Naive B cell (primary cell): Measurements from ENCODE around the gene ANKDD1A. TPM values are rescaled to one million over a fixed set of nuclear protein-coding genes. Genes with fewer than 3 reads are reported as not detected.

Source experiments
- ATAC-seq, 2 donors: fragments of 150-1000 bp; cut with Tn5 transposase; 2 replicates each; pipeline ENCODE4 v1.10.0; 2021; ENCODE audit warnings: low read depth in 2 of 2, mild to moderate bottlenecking in 2 of 2, moderate library complexity in 2 of 2
- DNase-seq: peaks from one replicate; pipeline ENCODE4 v3.0.0; 2022
- H3K27ac Mint-ChIP-seq, 6 donors: one replicate each; pipeline ENCODE4 v1.8.0; 2020 to 2022; ENCODE audit warnings: mild to moderate bottlenecking in 6 of 6, mixed read lengths in 6 of 6, moderate library complexity in 5 of 6, inconsistent platforms in 2 of 6
- H3K27me3 Mint-ChIP-seq, 3 donors: one replicate each; pipeline ENCODE4 v1.8.0; 2021 to 2022; ENCODE audit warnings: mixed read lengths in 3 of 3, mild to moderate bottlenecking in 1 of 3
- H3K36me3 Mint-ChIP-seq, 2 donors: one replicate each; pipeline ENCODE4 v1.8.0; 2020 to 2022; ENCODE audit warnings: mixed read lengths in 2 of 2, inconsistent platforms in 1 of 2, mild to moderate bottlenecking in 1 of 2
- H3K4me1 Mint-ChIP-seq, 3 donors: one replicate each; pipeline ENCODE4 v1.8.0; 2020 to 2022; ENCODE audit warnings: mixed read lengths in 3 of 3, inconsistent platforms in 1 of 3, mild to moderate bottlenecking in 1 of 3, moderate library complexity in 1 of 3
- H3K4me3 Mint-ChIP-seq, 8 donors: one replicate each; pipeline ENCODE4 v1.8.0; 2020 to 2022; ENCODE audit warnings: mild to moderate bottlenecking in 8 of 8, mixed read lengths in 8 of 8, moderate library complexity in 8 of 8, inconsistent platforms in 2 of 8
- H3K9me3 Mint-ChIP-seq, 7 donors: one replicate each; pipeline ENCODE4 v1.8.0; 2020 to 2022; ENCODE audit warnings: mixed read lengths in 7 of 7, mild to moderate bottlenecking in 5 of 7, inconsistent platforms in 2 of 7, moderate library complexity in 1 of 7
- polyA plus RNA-seq, 6 donors: library from polyadenylated mRNA; unstranded; fragments of 300-500 nt; fragmentation: Illumina TruSeq; gene quantifications; one replicate each; pipeline ENCODE4 v1.2.3, GENCODE V29; 2021; ENCODE audit warnings: low read depth in 6 of 6

Gene ANKDD1A
- polyA plus RNA-seq, 6 donors from 2014 or later: 0.14 to 3.3 (median 1.3) TPM; not detected in 1

- Mint-ChIP-seq H3K4me1 (peaks cover 17 to 54% (median 46%) of the 10 kb centered on the region in 3 donors), H3K27ac (peak overlapping the region in 2 of 6 donors; percentile 44 to 73)
These were observed 10.6 kb upstream of the ANKDD1A start for GRCh38 chr15:64901141-64901540.

DNA sequence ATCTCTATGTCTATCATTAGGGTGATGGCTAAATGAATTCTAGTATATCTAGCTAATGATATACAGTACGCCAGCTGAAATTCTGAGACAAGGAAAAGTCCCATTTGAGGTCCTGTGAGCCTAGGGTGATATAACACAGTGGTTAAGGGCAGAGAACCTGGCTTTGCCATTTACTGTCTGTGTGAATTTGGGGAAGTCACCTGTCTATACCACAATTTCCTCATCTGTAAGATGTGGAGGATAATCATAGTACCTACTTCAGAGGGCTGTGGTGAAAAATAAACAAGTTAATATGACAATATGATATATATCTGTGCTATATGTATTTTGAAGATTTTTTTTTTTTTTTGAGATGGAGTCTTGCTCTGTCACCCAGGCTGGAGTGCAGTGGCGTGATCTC, 9.8 kb upstream of the ANKDD1A start:
- H3K4me3 Mint-ChIP-seq: peak overlapping the region in 1 of 8 donors; percentile 44
- peak; percentile 83 for ATAC-seq
- peaks cover 0 to 7% of the 10 kb centered on the region in 2 donors for H3K36me3 Mint-ChIP-seq
- H3K27me3 Mint-ChIP-seq: no peaks in the 10 kb centered on the region
- peaks cover 0 to 7% (median 5%) of the 10 kb centered on the region in 7 donors for H3K9me3 Mint-ChIP-seq
- peaks cover 17 to 46% (median 38%) of the 10 kb centered on the region in 3 donors for H3K4me1 Mint-ChIP-seq
- H3K27ac Mint-ChIP-seq: no peak overlapping the region
- no peak for DNase-seq

More at GRCh38 chr15:64901141-64901540, 10.6 kb upstream of the ANKDD1A start:
- Mint-ChIP-seq H3K27me3 (no peaks in the 10 kb centered on the region), H3K4me3 (no peak overlapping the region), H3K9me3 (peaks cover 0 to 7% (median 5%) of the 10 kb centered on the region in 7 donors), H3K36me3 (peaks cover 0 to 7% of the 10 kb centered on the region in 2 donors)
- DNase-seq (no peak), ATAC-seq (no peak)

- peak overlapping the region in 2 of 6 donors; percentile 31 to 72 for H3K27ac Mint-ChIP-seq
- no peak overlapping the region for H3K4me3 Mint-ChIP-seq
- peaks cover 0 to 7% of the 10 kb centered on the region in 2 donors for H3K36me3 Mint-ChIP-seq
- peaks cover 0 to 7% (median 5%) of the 10 kb centered on the region in 7 donors for H3K9me3 Mint-ChIP-seq
- DNase-seq: no peak
- ATAC-seq: no peak
- peaks cover 15 to 43% (median 32%) of the 10 kb centered on the region in 3 donors for H3K4me1 Mint-ChIP-seq
- H3K27me3 Mint-ChIP-seq: no peaks in the 10 kb centered on the region
These were observed 8.8 kb upstream of the ANKDD1A start for GRCh38 chr15:64902863-64903262.

GRCh38 chr15:64903326-64903950, 8.3 kb upstream of the ANKDD1A start:
- peaks cover 0 to 7% of the 10 kb centered on the region in 2 donors for H3K36me3 Mint-ChIP-seq

DNA sequence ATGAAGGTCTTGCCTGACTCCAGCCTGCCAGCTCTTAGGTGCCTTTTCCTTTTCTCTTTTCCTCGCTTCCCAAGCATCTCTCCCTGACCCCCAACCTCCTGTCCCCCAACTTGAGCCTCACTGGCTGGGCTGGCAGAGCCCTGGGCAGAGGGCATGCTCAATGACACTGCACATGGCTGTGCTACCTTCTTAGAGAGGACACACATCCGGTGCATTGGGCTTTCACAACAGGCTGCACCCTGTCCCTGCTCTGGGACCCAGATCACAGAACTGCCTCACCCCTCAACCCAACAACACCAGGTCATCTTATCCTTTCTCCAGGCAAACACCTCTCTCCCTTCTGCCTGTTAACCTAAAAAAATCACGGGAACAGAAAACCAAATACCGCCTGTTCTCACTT, 7.5 kb upstream of the ANKDD1A start:
- H3K36me3 Mint-ChIP-seq: peaks cover 0 to 7% of the 10 kb centered on the region in 2 donors
- peaks cover 0 to 7% (median 5%) of the 10 kb centered on the region in 7 donors for H3K9me3 Mint-ChIP-seq
- DNase-seq (no peak), ATAC-seq (no peak)
- no peak overlapping the region for H3K27ac Mint-ChIP-seq
- H3K27me3 Mint-ChIP-seq: peaks cover 7 to 9% (median 8%) of the 10 kb centered on the region in 3 donors
- H3K4me1 Mint-ChIP-seq: peaks cover 12 to 40% (median 26%) of the 10 kb centered on the region in 3 donors
- H3K4me3 Mint-ChIP-seq: peak overlapping the region in 3 of 8 donors; percentile 39 to 55 (median 43)

More at GRCh38 chr15:64903326-64903950, 8.3 kb upstream of the ANKDD1A start:
- Mint-ChIP-seq H3K27me3 (peaks cover 3 to 4% (median 4%) of the 10 kb centered on the region in 3 donors), H3K27ac (peak overlapping the region in 1 of 6 donors; percentile 22), H3K4me1 (peaks cover 12 to 40% (median 26%) of the 10 kb centered on the region in 3 donors), H3K4me3 (no peak overlapping the region), H3K9me3 (peaks cover 0 to 7% (median 5%) of the 10 kb centered on the region in 7 donors)
- ATAC-seq (no peak), DNase-seq (no peak)

DNA sequence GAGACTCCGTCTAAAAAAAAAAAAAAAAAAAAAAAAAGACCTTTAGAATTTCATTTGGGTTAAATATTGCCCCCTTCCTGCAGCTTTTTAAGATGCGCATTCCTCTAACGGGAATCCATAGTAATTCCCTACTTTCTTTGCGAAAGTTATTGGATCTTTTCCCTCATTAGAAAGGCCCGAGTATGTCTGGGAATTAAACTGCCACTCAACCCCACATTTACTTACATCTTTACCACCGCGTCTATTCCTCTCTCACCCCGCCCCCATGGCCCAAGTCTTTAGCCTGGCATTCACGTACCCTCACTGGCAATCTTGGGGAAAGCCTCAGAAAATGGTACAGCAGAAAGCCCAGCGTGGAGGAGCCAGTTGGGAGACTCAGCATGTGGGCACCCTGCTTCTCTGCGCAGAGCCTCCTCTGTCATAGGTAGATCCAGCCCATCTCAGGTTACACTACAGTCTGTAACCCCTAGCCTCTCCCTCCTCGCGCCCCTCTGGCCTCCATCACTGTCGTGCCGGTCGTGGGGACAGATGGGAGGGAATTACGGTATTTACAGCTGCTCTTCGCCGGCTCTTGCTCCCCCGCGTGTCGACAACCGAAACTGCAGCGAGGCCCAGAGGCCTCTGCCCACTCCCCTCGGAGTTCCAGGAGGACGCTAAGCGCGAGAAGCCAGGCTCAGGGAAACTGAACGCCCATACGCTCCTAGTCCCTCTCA, 6.4 kb upstream of the ANKDD1A start:
- ATAC-seq (peak; percentile 81 to 84), DNase-seq (peak; percentile 72)
- H3K36me3 Mint-ChIP-seq: peaks cover 0 to 7% of the 10 kb centered on the region in 2 donors
- peak overlapping the region in 4 of 6 donors; percentile 30 to 85 (median 58) for H3K27ac Mint-ChIP-seq
- peak overlapping the region; percentile 66 to 90 (median 80) for H3K4me3 Mint-ChIP-seq
- H3K27me3 Mint-ChIP-seq: peaks cover 8 to 16% (median 9%) of the 10 kb centered on the region in 3 donors
- peaks cover 12 to 40% (median 26%) of the 10 kb centered on the region in 3 donors for H3K4me1 Mint-ChIP-seq
- H3K9me3 Mint-ChIP-seq: peaks cover 0 to 7% (median 5%) of the 10 kb centered on the region in 7 donors

DNA sequence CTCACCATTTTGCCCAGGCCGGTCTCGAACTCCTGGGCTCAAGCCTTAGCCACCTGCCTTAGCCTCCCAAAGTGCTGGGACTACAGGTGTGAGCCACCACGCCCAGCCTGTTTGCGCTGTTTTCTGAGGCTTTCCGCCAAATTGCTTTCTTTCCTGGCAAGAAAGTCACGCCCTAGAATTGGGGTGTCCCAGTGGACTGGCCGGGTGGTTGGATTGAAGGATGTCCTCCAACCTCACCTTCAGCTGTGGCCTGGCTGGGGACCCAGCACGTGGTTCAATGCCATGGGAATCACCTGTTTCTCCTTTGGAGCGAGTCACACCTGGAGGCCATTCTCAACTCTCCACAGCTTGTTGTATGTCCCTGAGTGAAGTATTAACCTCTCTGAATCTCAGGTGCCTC, 5.8 kb upstream of the ANKDD1A start:
- Mint-ChIP-seq H3K9me3 (peaks cover 0 to 4% (median 2%) of the 10 kb centered on the region in 7 donors), H3K36me3 (peaks cover 0 to 2% of the 10 kb centered on the region in 2 donors), H3K27me3 (peaks cover 13 to 23% (median 13%) of the 10 kb centered on the region in 3 donors), H3K4me3 (peak overlapping the region in 5 of 8 donors; percentile 66 to 88 (median 80)), H3K27ac (peak overlapping the region in 2 of 6 donors; percentile 11 to 30), H3K4me1 (peaks cover 15 to 38% (median 25%) of the 10 kb centered on the region in 3 donors)
- DNase-seq (no peak), ATAC-seq (no peak)

DNA sequence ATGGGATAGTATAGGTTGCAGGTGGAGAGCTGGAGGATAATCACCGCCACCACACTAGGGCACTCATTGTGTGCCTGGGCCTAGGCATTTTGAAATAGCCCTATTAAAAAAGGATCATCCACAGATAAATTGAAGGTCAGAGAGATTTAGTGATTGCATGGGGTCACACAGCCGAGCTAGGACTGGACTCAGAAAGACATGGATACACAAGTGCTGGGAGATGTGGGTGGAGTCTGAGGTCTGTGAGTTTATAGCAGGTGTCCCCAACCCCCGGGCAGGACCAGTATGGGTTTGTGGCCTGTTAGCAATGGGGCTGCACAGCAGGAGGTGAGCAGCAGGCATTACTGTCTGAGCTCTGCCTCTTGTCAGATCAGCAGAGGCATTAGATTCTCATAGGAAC, 5.3 kb upstream of the ANKDD1A start:
- Mint-ChIP-seq H3K27ac (no peak overlapping the region), H3K4me3 (peak overlapping the region in 1 of 8 donors; percentile 60), H3K27me3 (peaks cover 17 to 28% (median 18%) of the 10 kb centered on the region in 3 donors), H3K4me1 (peaks cover 19 to 38% (median 27%) of the 10 kb centered on the region in 3 donors), H3K36me3 (no peaks in the 10 kb centered on the region), H3K9me3 (no peaks in the 10 kb centered on the region)
- DNase-seq (no peak), ATAC-seq (no peak)

GRCh38 chr15:64907991-64908390, 3.7 kb upstream of the ANKDD1A start:
- ATAC-seq: no peak
- no peak overlapping the region for H3K4me3 Mint-ChIP-seq
- no peaks in the 10 kb centered on the region for H3K9me3 Mint-ChIP-seq
- H3K27me3 Mint-ChIP-seq: peaks cover 18 to 39% (median 21%) of the 10 kb centered on the region in 3 donors
- DNase-seq: no peak
- peaks cover 17 to 23% (median 22%) of the 10 kb centered on the region in 3 donors for H3K4me1 Mint-ChIP-seq
- H3K27ac Mint-ChIP-seq: peak overlapping the region in 1 of 6 donors; percentile 2
- no peaks in the 10 kb centered on the region for H3K36me3 Mint-ChIP-seq

- H3K27ac Mint-ChIP-seq: no peak overlapping the region
- no peak for ATAC-seq
- no peaks in the 10 kb centered on the region for H3K36me3 Mint-ChIP-seq
- H3K4me3 Mint-ChIP-seq: peak overlapping the region in 2 of 8 donors; percentile 20 to 39
- H3K4me1 Mint-ChIP-seq: peaks cover 14 to 20% (median 17%) of the 10 kb centered on the region in 3 donors
- DNase-seq: no peak
- peaks cover 18 to 39% (median 21%) of the 10 kb centered on the region in 3 donors for H3K27me3 Mint-ChIP-seq
- H3K9me3 Mint-ChIP-seq: no peaks in the 10 kb centered on the region
These were observed 2.2 kb upstream of the ANKDD1A start for GRCh38 chr15:64909546-64909945.

DNA sequence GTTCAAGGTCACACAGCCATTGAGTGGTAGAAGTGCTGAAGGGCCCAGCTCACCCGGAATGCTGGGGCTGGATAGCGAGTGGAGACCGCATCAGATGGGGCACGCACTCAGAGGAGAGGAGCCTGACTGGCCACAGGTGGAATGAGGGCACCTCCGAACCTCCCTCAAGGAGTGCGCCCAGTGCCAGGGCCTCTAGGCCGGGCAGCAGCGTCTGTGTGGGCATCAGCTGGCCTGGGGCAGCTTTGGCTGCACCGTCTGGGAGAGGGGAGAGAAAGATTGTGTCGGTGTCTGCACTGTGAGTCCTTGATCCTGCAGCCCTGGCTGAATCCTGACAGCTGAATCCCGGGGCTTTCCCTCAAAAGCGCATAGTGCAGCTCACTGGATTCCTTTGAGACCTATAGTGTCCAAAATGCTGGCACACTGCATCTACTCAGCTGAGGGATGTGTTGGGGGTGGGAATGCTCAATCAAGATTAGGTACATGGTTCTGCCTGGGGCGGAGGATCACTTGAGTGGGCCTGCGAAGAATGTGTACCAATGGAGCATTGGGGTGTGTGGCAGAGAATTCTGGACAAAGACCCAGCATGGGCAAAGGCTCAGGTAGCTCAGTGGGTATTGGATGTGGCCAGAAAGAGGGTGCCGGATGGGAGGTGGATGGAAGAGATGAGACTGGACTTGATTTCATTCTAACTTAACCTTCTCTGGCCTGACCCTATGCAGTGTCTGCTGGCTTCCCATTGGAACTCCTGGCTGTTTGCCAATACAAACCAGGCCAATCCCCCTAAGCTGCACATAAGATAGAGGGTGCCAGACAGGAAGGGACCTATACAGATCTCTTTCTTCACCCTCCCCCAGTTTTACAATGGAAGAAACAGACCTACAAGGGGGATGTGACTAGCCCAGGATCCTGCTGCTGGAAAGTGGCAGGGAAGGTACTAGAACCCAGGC, 950 bp downstream of the ANKDD1A start:
- no peaks in the 10 kb centered on the region for H3K9me3 Mint-ChIP-seq
- peak overlapping the region in 5 of 8 donors; percentile 1 to 81 (median 59) for H3K4me3 Mint-ChIP-seq
- H3K27ac Mint-ChIP-seq: peak overlapping the region in 2 of 6 donors; percentile 60 to 62
- DNase-seq (no peak), ATAC-seq (no peak)
- H3K4me1 Mint-ChIP-seq: peaks cover 8 to 18% (median 13%) of the 10 kb centered on the region in 3 donors
- H3K27me3 Mint-ChIP-seq: peaks cover 18 to 39% (median 21%) of the 10 kb centered on the region in 3 donors
- no peaks in the 10 kb centered on the region for H3K36me3 Mint-ChIP-seq

- no peak for ATAC-seq
- Mint-ChIP-seq H3K4me1 (peaks cover 8 to 18% (median 13%) of the 10 kb centered on the region in 3 donors), H3K4me3 (peak overlapping the region in 1 of 8 donors; percentile 50)
These were observed 4.0 kb downstream of the ANKDD1A start for GRCh38 chr15:64915518-64916227.

More at GRCh38 chr15:64915518-64916227, 4.0 kb downstream of the ANKDD1A start:
- DNase-seq: no peak
- H3K9me3 Mint-ChIP-seq: no peaks in the 10 kb centered on the region
- H3K27ac Mint-ChIP-seq: peak overlapping the region in 2 of 6 donors; percentile 3 to 16
- H3K27me3 Mint-ChIP-seq: peaks cover 8 to 18% (median 10%) of the 10 kb centered on the region in 3 donors
- no peaks in the 10 kb centered on the region for H3K36me3 Mint-ChIP-seq
